ENCODE data around the gene CABP2.
"Not testable (repeated sequence)": the region's sequence is repeated elsewhere in the genome, so short reads cannot be mapped to it uniquely, and the experiment has no call there.

The CABP2 gene

GRCh38 chr11:67522844-67523555 lies at the start of gene CABP2:
TSS of gene CABP2 (minus strand) at chr11:67523446. CDS start at chr11:67523326, 120 bp downstream.
- no peak for DNase-seq
- no peak for TF ChIP-seq GATA1 (IDR thresholded peaks at IDR 0.05; ENCODE audit: low read depth, low read length)
- no peak for TF ChIP-seq POLR2A (IDR thresholded peaks at IDR 0.05; ENCODE audit: low read length)

GRCh38 chr11:67572747-67573419 lies 49.6 kb upstream of the CABP2 start:
- DNase-seq: peak; percentile 45 to 65
- TF ChIP-seq POLR2A (IDR thresholded peaks at IDR 0.05; ENCODE audit: low read length): no peak
- no peak for TF ChIP-seq GATA1 (IDR thresholded peaks at IDR 0.05; ENCODE audit: low read depth, low read length)

- DNase-seq: no peak
- TF ChIP-seq POLR2A (IDR thresholded peaks at IDR 0.05; ENCODE audit: low read length): no peak
- TF ChIP-seq GATA1 (IDR thresholded peaks at IDR 0.05; ENCODE audit: low read depth, low read length): no peak
Observed at GRCh38 chr11:67572305-67572704, 49.1 kb upstream of the CABP2 start.

- TF ChIP-seq GATA1 (IDR thresholded peaks at IDR 0.05; ENCODE audit: low read depth, low read length) (no peak), POLR2A (IDR thresholded peaks at IDR 0.05; ENCODE audit: low read length) (no peak)
- DNase-seq: peak in 1 of 2 experiments; percentile 37
Observed at GRCh38 chr11:67571443-67571842, 48.2 kb upstream of the CABP2 start.

- no peak for DNase-seq
- TF ChIP-seq GATA1 (IDR thresholded peaks at IDR 0.05; ENCODE audit: low read depth, low read length) (no peak), POLR2A (IDR thresholded peaks at IDR 0.05; ENCODE audit: low read length) (no peak)
Observed at GRCh38 chr11:67564230-67564629, 41.0 kb upstream of the CABP2 start.

GRCh38 chr11:67563705-67564114 lies 40.5 kb upstream of the CABP2 start:
- not testable (repeated sequence) for DNase-seq

GRCh38 chr11:67562963-67563704 lies 39.9 kb upstream of the CABP2 start:
- TF ChIP-seq GATA1 (IDR thresholded peaks at IDR 0.05; ENCODE audit: low read depth, low read length) (no peak), POLR2A (IDR thresholded peaks at IDR 0.05; ENCODE audit: low read length) (no peak)

GRCh38 chr11:67561971-67562619 lies 38.8 kb upstream of the CABP2 start:
- TF ChIP-seq GATA1 (IDR thresholded peaks at IDR 0.05; ENCODE audit: low read depth, low read length): no peak
- TF ChIP-seq POLR2A (IDR thresholded peaks at IDR 0.05; ENCODE audit: low read length): no peak
- no peak for DNase-seq

More at GRCh38 chr11:67562963-67563704, 39.9 kb upstream of the CABP2 start:
- DNase-seq: no peak

DNA sequence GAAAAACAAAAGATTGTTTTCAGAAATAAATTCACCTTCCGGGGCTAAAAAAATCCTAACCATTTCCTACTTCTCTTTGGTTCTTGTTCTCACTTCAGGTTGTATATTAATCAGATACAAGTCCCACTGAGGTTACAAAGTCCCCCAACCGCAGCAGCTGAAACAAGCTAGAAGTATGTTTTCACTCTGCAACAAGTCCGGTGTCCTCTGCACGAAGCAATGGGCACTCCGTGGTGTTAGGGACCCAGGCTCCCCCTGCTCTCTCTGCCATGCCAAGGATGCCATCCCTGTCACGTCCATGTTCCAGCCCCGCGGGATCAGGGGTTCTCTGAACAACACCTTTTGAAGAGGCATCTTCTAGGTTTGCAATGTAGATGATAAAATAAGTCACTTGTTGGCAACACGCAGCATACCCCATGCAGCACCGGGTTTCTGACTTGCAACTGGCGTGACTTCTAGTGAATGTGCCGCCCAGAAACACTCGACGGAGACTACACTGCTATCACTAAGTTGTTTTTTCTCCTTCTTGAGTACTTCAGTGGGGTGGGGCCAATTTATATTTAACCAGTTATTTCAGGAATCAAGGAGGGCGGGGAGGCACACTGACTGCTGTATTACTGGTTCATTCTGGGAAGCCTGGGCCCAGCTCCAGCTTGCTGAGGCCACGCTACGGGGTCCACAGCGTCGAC lies 35.0 kb upstream of the CABP2 start:
- no peak for DNase-seq
- no peak for TF ChIP-seq POLR2A (IDR thresholded peaks at IDR 0.05; ENCODE audit: low read length)
- no peak for TF ChIP-seq GATA1 (IDR thresholded peaks at IDR 0.05; ENCODE audit: low read depth, low read length)

- TF ChIP-seq GATA1 (IDR thresholded peaks at IDR 0.05; ENCODE audit: low read depth, low read length) (no peak), POLR2A (IDR thresholded peaks at IDR 0.05; ENCODE audit: low read length) (no peak)
- DNase-seq: no peak
Observed at GRCh38 chr11:67556244-67556643, 33.0 kb upstream of the CABP2 start.

GRCh38 chr11:67551697-67552096 lies 28.5 kb upstream of the CABP2 start:
- not testable (repeated sequence) for DNase-seq

- DNase-seq: no peak
- TF ChIP-seq POLR2A (IDR thresholded peaks at IDR 0.05; ENCODE audit: low read length) (no peak), GATA1 (IDR thresholded peaks at IDR 0.05; ENCODE audit: low read depth, low read length) (no peak)
Observed at GRCh38 chr11:67551127-67551526, 27.9 kb upstream of the CABP2 start.

- DNase-seq: no peak
- no peak for TF ChIP-seq GATA1 (IDR thresholded peaks at IDR 0.05; ENCODE audit: low read depth, low read length)
- no peak for TF ChIP-seq POLR2A (IDR thresholded peaks at IDR 0.05; ENCODE audit: low read length)
Observed at GRCh38 chr11:67548555-67549110, 25.4 kb upstream of the CABP2 start.

DNA sequence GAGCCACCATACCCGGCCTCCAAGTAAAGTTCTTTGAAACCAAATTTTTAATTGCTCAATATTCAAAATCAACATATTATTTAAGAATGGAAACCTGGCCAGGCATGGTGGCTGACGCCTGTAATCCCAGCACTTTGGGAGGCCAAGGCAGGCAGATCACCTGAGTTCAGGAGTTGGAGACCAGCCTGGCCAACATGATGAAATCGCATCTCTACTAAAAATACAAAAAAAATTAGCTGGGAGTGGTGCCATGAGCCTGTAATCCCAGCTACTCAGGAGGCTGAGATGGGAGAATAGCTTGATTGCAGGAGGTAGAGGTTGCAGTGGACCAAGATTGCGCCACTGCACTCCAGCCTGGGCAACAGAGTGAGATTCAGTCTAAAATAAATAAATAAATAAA lies 24.9 kb upstream of the CABP2 start:
- DNase-seq: not testable (repeated sequence)
